ENCODE data around the gene TMPRSS2.

- TF ChIP-seq CHCHD3 (CRISPR knock-in tag; IDR thresholded peaks at IDR 0.05) = no peak
- no peak for TF ChIP-seq NFATC3 (CRISPR knock-in tag; IDR thresholded peaks at IDR 0.05)
- no peak for TF ChIP-seq TAF1 (CRISPR knock-in tag; IDR thresholded peaks at IDR 0.05)
- no peak for TF ChIP-seq ESRRA (CRISPR knock-in tag; IDR thresholded peaks at IDR 0.05; ENCODE audit: low read depth)
- no peak for TF ChIP-seq CTCF (CRISPR knock-in tag; IDR thresholded peaks at IDR 0.05)
- no peak for TF ChIP-seq ZNF75D (CRISPR knock-in tag; IDR thresholded peaks at IDR 0.05; ENCODE audit: borderline replicate concordance)
- no peak for TF ChIP-seq ZBED4 (CRISPR knock-in tag; IDR thresholded peaks at IDR 0.05; ENCODE audit: borderline replicate concordance)
- no peak for TF ChIP-seq RERE (CRISPR knock-in tag; IDR thresholded peaks at IDR 0.05; ENCODE audit: low read depth)
- no peak for TF ChIP-seq ZNF138 (CRISPR knock-in tag; IDR thresholded peaks at IDR 0.05; ENCODE audit: low read depth)
- no peak for TF ChIP-seq POLR2A (IDR thresholded peaks at IDR 0.05; ENCODE audit: insufficient read depth in 1 of 2, low read depth in 2 of 2, low read length in 2 of 2)
Measured at GRCh38 chr21:41536076-41536826, 28.3 kb upstream of the TMPRSS2 start.

Data from HepG2 (cell line).